Bronchial smooth muscle cell (primary cell): Measurements from ENCODE around the gene PNKD. TPM values are rescaled to one million over a fixed set of nuclear protein-coding genes. Genes with fewer than 3 reads are reported as not detected.

ENCODE experiments used
- total RNA-seq: library from RNA; depleted of rRNA; stranded (reverse); fragments of >200 nt; gene quantifications from 2 replicates; pipeline ENCODE4 v1.2.1, GENCODE V29; 2014

Gene PNKD
- total RNA-seq: 18.3 and 29.5 TPM in 2 replicates

GRCh38 chr2:218269900-218270720 lies at the start of gene PNKD, which contains the start of gene AAMP:
TSS of gene PNKD (plus strand) at chr2:218270519. CDS start at chr2:218270536, 17 bp downstream.
TSS of gene AAMP (minus strand) at chr2:218270137. CDS start at chr2:218270086, 51 bp downstream.

GRCh38 chr2:218260742-218261422 lies 9.4 kb upstream of the PNKD start, which contains the start of gene GPBAR1:
TSS of gene GPBAR1 (plus strand) at chr2:218261015. CDS start at chr2:218262725, 1,710 bp downstream.

GRCh38 chr2:218292048-218293014 lies 22.0 kb downstream of the PNKD start, which contains the start of gene TMBIM1:
TSS of gene TMBIM1 (minus strand) at chr2:218292503. CDS start at chr2:218282141, 10,362 bp downstream.

GRCh38 chr2:218381916-218382366 lies 111.6 kb downstream of the PNKD start, which contains the start of gene SLC11A1:
TSS of gene SLC11A1 (plus strand) at chr2:218382273. CDS start at chr2:218382369, 96 bp downstream.

Other genes starting within 250 kb of the PNKD start
- not detected in 2 replicates for gene RUFY4, start 201.3 kb upstream of the PNKD start, total RNA-seq
- not detected in 2 replicates for gene CXCR2, start 144.5 kb upstream of the PNKD start, total RNA-seq
- not detected in 2 replicates for gene CXCR1, start 103.6 kb upstream of the PNKD start, total RNA-seq
- gene ARPC2, start 53.3 kb upstream of the PNKD start, total RNA-seq: 164 and 232 TPM in 2 replicates
- not detected in 2 replicates for gene GPBAR1, start 9.5 kb upstream of the PNKD start, total RNA-seq
- gene AAMP, start 382 bp upstream of the PNKD start, total RNA-seq: 151 and 152 TPM in 2 replicates
- gene TMBIM1, start 22.0 kb downstream of the PNKD start, total RNA-seq: 179 and 202 TPM in 2 replicates
- under 0.01 and 0.16 TPM in 2 replicates for gene CATIP, start 86.3 kb downstream of the PNKD start, total RNA-seq
- 0.16 and 0.26 TPM in 2 replicates for gene SLC11A1, start 111.8 kb downstream of the PNKD start, total RNA-seq
- gene CTDSP1, start 129.3 kb downstream of the PNKD start, total RNA-seq: 45.2 and 51.8 TPM in 2 replicates
- gene VIL1, start 148.6 kb downstream of the PNKD start, total RNA-seq: not detected in 2 replicates